HG03565 (cell line): ENCODE data around the gene GARIN6.
A peak's percentile ranks its signal among the peaks of the same experiment; 100 is the strongest.
"Not testable (repeated sequence)": the region's sequence is repeated elsewhere in the genome, so short reads cannot be mapped to it uniquely, and the experiment has no call there.

Source experiments
- ATAC-seq: cut with Tn5 transposase; IDR thresholded peaks from one replicate; pipeline ENCODE4 v1.9.1; 2021; ENCODE audit warnings: mild to moderate bottlenecking, moderate library complexity; ENCODE audit not compliant: unreplicated experiment

Gene GARIN6

GRCh38 chr12:99647453-99647852 lies at the start of gene GARIN6:
Gene GARIN6 (plus strand): TSS chr12:99647753. CDS start chr12:99648175, 422 bp downstream.
- no peak for ATAC-seq

- no peak for ATAC-seq
Measured at GRCh38 chr12:99598785-99599184, 48.8 kb upstream of the GARIN6 start.

DNA sequence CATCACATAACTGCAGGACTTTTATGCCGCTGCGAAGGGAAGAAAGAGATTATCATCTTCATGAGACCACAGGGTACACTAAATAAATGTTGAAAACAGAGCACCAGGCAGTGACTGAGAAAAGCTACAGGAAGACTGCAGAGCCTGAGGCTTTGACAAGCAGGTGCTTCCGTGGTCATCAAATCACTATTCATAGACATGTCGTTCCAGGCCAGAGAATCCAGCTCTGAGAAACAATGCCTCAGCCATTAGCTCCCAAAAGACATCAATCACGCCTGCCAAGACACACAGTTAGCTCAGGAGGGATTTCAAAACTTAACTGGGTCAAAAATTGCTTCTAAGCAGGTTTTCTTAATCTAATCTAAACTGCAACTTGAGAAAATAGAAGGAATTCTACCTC lies 47.2 kb upstream of the GARIN6 start:
- ATAC-seq, result peak; percentile 91

GRCh38 chr12:99609455-99610181 lies 37.9 kb upstream of the GARIN6 start:
- no peak for ATAC-seq

DNA sequence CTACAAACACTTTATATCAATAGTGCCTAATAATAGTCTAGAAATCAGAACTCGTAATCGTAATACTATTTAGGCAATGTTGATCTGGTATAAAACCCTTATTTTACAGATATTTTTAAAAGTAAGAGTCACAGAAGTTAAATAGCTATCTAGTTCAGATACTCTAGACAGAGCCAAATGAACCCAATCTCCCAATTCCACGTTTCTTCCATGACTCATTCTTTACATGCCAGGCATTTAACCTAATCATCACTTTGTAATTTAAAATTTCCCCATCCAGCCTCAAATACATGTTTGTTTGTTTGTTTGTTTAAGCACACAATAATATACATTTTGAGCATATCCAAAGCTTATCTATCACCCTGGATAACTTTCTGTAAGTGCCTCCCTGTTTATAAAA lies 36.4 kb upstream of the GARIN6 start:
- ATAC-seq, result no peak

- ATAC-seq, result no peak
Measured at GRCh38 chr12:99611599-99611998, 36.0 kb upstream of the GARIN6 start.

DNA sequence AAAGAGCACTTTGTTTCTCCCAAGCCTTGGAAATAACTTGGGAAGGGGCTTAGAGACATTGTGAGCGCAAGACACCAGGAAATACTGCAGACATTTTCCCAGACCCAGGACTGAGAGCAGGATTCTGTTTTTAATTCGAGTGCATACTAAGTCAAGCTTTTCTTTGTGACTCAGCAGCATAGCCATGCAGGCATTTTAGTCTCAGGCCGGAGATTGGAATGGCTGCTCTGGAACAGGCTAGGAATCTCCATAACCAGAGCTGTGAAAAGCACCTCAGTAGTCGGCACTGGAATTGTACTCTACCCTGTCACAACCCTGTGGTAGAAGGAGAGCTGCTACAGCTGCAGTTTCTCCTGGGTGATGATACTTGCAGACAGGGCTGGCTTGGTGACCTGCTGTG lies 28.9 kb upstream of the GARIN6 start:
- no peak for ATAC-seq

DNA sequence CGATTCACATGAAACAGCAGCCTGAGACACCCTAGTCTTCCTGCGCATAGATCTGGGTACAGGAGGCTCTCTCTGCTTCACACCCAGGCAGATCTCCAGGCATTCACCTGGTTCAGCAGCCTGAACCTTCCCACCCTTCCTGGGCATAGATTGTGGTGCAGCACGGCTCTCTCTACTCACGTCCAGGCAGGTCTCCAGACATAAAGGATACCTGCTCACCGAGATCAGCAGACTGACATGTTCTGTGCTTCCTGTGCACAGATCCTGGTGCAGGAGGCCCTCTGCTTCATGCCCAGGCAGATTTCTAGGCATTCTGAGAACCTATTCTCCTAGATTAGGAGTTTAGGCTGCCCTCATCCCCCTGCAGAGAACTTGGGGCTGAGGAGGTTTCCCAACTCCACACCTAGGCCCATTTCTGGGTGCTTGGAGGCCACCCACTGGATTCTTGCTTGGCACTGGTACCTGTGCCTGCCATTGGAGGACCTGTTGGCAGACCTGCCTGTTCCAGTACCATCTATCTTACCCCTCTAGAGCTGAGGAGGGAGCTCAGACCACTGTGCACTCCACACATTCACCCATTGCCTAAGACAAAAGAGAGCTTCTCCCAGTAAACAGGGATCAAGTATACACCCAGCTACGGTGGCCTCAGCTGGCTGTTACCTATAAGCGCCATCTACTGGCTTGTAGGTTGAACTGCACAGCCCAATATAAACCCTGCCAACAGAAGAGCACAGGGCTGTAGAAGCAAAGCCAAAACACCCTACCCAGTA lies 28.0 kb upstream of the GARIN6 start:
- peak; percentile 91 for ATAC-seq

- ATAC-seq, result no peak
Measured at GRCh38 chr12:99620159-99620479, 27.4 kb upstream of the GARIN6 start.

GRCh38 chr12:99624591-99624990 lies 23.0 kb upstream of the GARIN6 start:
- not testable (repeated sequence) for ATAC-seq

GRCh38 chr12:99627459-99627858 lies 20.1 kb upstream of the GARIN6 start:
- no peak for ATAC-seq

DNA sequence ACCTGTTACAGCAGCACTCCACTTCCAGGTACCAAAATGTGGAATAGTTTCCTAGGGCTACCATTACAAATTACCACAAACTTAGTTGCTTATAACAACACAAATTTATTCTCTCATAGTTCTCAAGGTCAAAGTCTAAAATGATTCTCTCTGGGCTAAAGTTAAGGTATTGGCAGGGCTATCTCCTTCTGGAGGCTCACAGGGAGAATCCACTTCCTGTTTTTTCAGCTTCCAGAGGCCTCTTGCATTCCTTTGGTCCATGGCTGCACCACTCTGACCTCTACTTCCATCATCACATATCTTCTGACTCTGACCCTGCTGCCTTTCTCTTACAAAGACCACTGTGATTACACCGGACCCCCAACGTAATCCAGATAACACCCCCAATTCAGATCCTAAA lies 2.9 kb upstream of the GARIN6 start:
- no peak for ATAC-seq

GRCh38 chr12:99648183-99648582 lies 630 bp downstream of the GARIN6 start:
- ATAC-seq, result no peak

GRCh38 chr12:99649551-99649950 lies 2.0 kb downstream of the GARIN6 start:
- ATAC-seq, result no peak

DNA sequence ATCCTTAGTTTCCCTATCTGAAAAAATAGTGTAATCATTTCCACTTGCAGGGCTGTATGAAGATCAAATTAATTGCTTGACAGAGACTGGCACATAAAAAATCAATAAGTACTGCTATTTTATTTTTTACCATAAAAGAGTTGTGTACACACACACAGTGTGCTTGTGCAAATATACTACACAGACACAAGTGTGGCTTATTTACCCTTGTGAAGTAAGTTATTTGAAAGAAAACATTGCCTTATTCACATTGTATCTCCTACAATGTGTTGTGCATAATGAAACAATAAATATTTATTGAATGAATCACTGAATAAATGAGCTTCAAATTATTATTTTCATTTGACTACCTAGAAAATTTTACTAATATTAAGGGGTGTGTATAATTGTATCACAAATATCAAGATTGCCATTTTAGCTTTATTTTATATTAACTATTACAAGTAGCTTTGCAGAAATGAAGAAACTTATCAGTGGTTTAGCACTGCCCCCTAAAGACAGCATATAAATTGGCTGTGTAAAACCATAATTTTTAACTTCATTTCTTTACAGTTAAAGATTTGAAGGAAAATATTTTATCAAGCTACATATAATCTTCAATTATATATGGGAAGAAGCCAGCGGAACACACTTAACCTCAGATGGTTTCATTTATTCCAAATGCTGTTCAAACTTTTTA lies 11.3 kb downstream of the GARIN6 start:
- no peak for ATAC-seq

GRCh38 chr12:99670635-99671034 lies 23.1 kb downstream of the GARIN6 start:
- no peak for ATAC-seq

- no peak for ATAC-seq
Measured at GRCh38 chr12:99680276-99680675, 32.7 kb downstream of the GARIN6 start.

DNA sequence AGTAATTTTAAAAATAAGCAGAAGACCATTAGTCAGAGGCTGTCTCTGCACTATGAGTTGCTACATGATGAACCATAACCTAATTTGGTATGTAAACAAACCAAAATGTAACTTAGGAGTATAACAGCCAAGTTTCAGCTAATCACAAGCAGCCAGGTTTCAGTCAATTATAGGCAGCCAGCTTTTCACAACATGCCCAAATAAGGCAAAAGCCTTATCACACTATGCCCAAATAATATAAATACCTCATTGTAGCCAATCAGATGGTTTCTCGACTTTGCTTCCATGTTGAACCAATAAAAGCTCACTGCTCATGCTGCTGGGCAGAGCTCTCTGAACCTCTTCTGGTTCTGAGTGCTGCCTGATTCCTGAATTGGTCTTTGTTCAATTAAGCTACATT lies 38.6 kb downstream of the GARIN6 start:
- ATAC-seq, result no peak

- ATAC-seq, result no peak
Measured at GRCh38 chr12:99695050-99695449, 47.5 kb downstream of the GARIN6 start.
